ACC112 (cell line): ENCODE results near the gene NAV2.
A peak's percentile ranks its signal among the peaks of the same experiment; 100 is the strongest.

Experiments used
- H2AFZ ChIP-seq: fragments of 200-600 bp; sonication (generic); one replicate; pipeline ENCODE4 v1.6.0; 2017; ENCODE audit warnings: antibody characterized with exemption, low read length; ENCODE audit not compliant: unreplicated experiment
- H3K27ac ChIP-seq: fragments of 200-600 bp; sonication (generic); 2 replicates; pipeline ENCODE4 v1.5.1; 2014; ENCODE audit warnings: low read depth, mild to moderate bottlenecking, antibody characterized with exemption, low read length, moderate library complexity
- H3K27me3 ChIP-seq: fragments of 200-600 bp; sonication (generic); 2 replicates; pipeline ENCODE4 v1.6.1; 2014; ENCODE audit warnings: mild to moderate bottlenecking, antibody characterized with exemption, low read length, moderate library complexity, mixed read lengths; ENCODE audit not compliant: insufficient read depth
- H3K36me3 ChIP-seq: fragments of 200-600 bp; sonication (generic); 2 replicates; pipeline ENCODE4 v1.6.1; 2016; ENCODE audit warnings: mild to moderate bottlenecking, antibody characterized with exemption, low read length, moderate library complexity, mixed read lengths; ENCODE audit not compliant: insufficient read depth
- H3K4me1 ChIP-seq: fragments of 200-600 bp; sonication (generic); one replicate; pipeline ENCODE4 v1.6.1; 2016; ENCODE audit warnings: low read length, mixed read lengths; ENCODE audit not compliant: insufficient read depth, unreplicated experiment, control insufficient read depth
- H3K4me3 ChIP-seq: fragments of 200-600 bp; sonication (generic); 2 replicates; pipeline ENCODE4 v1.5.1; 2014; ENCODE audit warnings: mild to moderate bottlenecking, low read depth, low read length
- H3K79me2 ChIP-seq: fragments of 200-600 bp; sonication (generic); one replicate; pipeline ENCODE4 v1.6.0; 2016; ENCODE audit warnings: low read length; ENCODE audit not compliant: control insufficient read depth, unreplicated experiment, insufficient read depth

NAV2 gene

GRCh38 chr11:19931141-19931770, 218.6 kb downstream of the NAV2 start:
- H2AFZ ChIP-seq = no peak overlapping the region
- peak overlapping the region; percentile 28 for H3K4me3 ChIP-seq
- peaks cover 18% of the 10 kb centered on the region; the same call in 1 of the 2 replicates for H3K36me3 ChIP-seq
- H3K27me3 ChIP-seq = no peaks in the 10 kb centered on the region
- H3K4me1 ChIP-seq = peaks cover 54% of the 10 kb centered on the region
- peak overlapping the region; percentile 61 for H3K27ac ChIP-seq
- H3K79me2 ChIP-seq = peaks cover 24% of the 10 kb centered on the region

- Histone ChIP-seq H3K79me2 (peaks cover 25% of the 10 kb centered on the region), H3K27me3 (no peaks in the 10 kb centered on the region), H3K4me1 (peaks cover 54% of the 10 kb centered on the region), H2AFZ (no peak overlapping the region), H3K27ac (peak overlapping the region; percentile 61; the same call in 1 of the 2 replicates), H3K4me3 (no peak overlapping the region), H3K36me3 (peaks cover 24% of the 10 kb centered on the region; the same call in 1 of the 2 replicates)
Observed at GRCh38 chr11:19931771-19932369, 219.2 kb downstream of the NAV2 start.

- Histone ChIP-seq H3K4me1 (peaks cover 53% of the 10 kb centered on the region), H3K79me2 (peaks cover 25% of the 10 kb centered on the region)
Observed at GRCh38 chr11:19933132-19933735, 220.6 kb downstream of the NAV2 start.

GRCh38 chr11:19933801-19934488, 221.3 kb downstream of the NAV2 start:
- Histone ChIP-seq H2AFZ (no peak overlapping the region), H3K4me3 (no peak overlapping the region), H3K27me3 (no peaks in the 10 kb centered on the region), H3K36me3 (peaks cover 29% of the 10 kb centered on the region; the same call in 1 of the 2 replicates), H3K27ac (peak overlapping the region; percentile 89), H3K4me1 (peaks cover 46% of the 10 kb centered on the region), H3K79me2 (peaks cover 30% of the 10 kb centered on the region)

More at GRCh38 chr11:19933132-19933735, 220.6 kb downstream of the NAV2 start:
- Histone ChIP-seq H3K36me3 (peaks cover 29% of the 10 kb centered on the region; the same call in 1 of the 2 replicates), H2AFZ (no peak overlapping the region), H3K27ac (peak overlapping the region; percentile 89; the same call in 1 of the 2 replicates), H3K27me3 (no peaks in the 10 kb centered on the region), H3K4me3 (no peak overlapping the region)

GRCh38 chr11:19934828-19935259, 222.2 kb downstream of the NAV2 start:
- peaks cover 38% of the 10 kb centered on the region for H3K36me3 ChIP-seq
- H3K4me3 ChIP-seq = peak overlapping the region; percentile 7; the same call in 1 of the 2 replicates
- H3K27me3 ChIP-seq = no peaks in the 10 kb centered on the region
- no peak overlapping the region for H2AFZ ChIP-seq
- peak overlapping the region; percentile 89 for H3K27ac ChIP-seq
- H3K79me2 ChIP-seq = peaks cover 30% of the 10 kb centered on the region
- H3K4me1 ChIP-seq = peaks cover 37% of the 10 kb centered on the region

- Histone ChIP-seq H3K79me2 (peaks cover 26% of the 10 kb centered on the region), H3K4me1 (peaks cover 35% of the 10 kb centered on the region), H3K36me3 (peaks cover 40% of the 10 kb centered on the region), H3K27ac (peak overlapping the region; percentile 89), H3K27me3 (no peaks in the 10 kb centered on the region), H3K4me3 (peak overlapping the region; percentile 7), H2AFZ (no peak overlapping the region)
Observed at GRCh38 chr11:19935507-19935906, 222.9 kb downstream of the NAV2 start.

- Histone ChIP-seq H3K79me2 (peaks cover 18% of the 10 kb centered on the region), H3K4me1 (peaks cover 27% of the 10 kb centered on the region), H3K36me3 (peaks cover 45% of the 10 kb centered on the region), H2AFZ (no peak overlapping the region), H3K27me3 (no peaks in the 10 kb centered on the region), H3K4me3 (no peak overlapping the region), H3K27ac (peak overlapping the region; percentile 89; the same call in 1 of the 2 replicates)
Observed at GRCh38 chr11:19936461-19936860, 223.8 kb downstream of the NAV2 start.

GRCh38 chr11:19938169-19938856, 225.7 kb downstream of the NAV2 start:
- H3K27me3 ChIP-seq = no peaks in the 10 kb centered on the region
- H3K27ac ChIP-seq = no peak overlapping the region
- no peak overlapping the region for H2AFZ ChIP-seq
- peaks cover 49% of the 10 kb centered on the region for H3K36me3 ChIP-seq
- H3K4me3 ChIP-seq = no peak overlapping the region
- H3K4me1 ChIP-seq = peaks cover 21% of the 10 kb centered on the region
- H3K79me2 ChIP-seq = peaks cover 18% of the 10 kb centered on the region

- no peak overlapping the region for H3K4me3 ChIP-seq
- peaks cover 14% of the 10 kb centered on the region for H3K79me2 ChIP-seq
- no peak overlapping the region for H3K27ac ChIP-seq
- H3K4me1 ChIP-seq = peaks cover 18% of the 10 kb centered on the region
- no peak overlapping the region for H2AFZ ChIP-seq
- peaks cover 45% of the 10 kb centered on the region for H3K36me3 ChIP-seq
- H3K27me3 ChIP-seq = no peaks in the 10 kb centered on the region
Observed at GRCh38 chr11:19938866-19939265, 226.2 kb downstream of the NAV2 start.

- Histone ChIP-seq H3K4me3 (no peak overlapping the region), H3K4me1 (peaks cover 11% of the 10 kb centered on the region)
Observed at GRCh38 chr11:19939415-19939929, 226.8 kb downstream of the NAV2 start.

More at GRCh38 chr11:19939415-19939929, 226.8 kb downstream of the NAV2 start:
- no peak overlapping the region for H3K27ac ChIP-seq
- peaks cover 43% of the 10 kb centered on the region for H3K36me3 ChIP-seq
- no peak overlapping the region for H2AFZ ChIP-seq
- peaks cover 13% of the 10 kb centered on the region for H3K79me2 ChIP-seq
- H3K27me3 ChIP-seq = no peaks in the 10 kb centered on the region
